Measurements from ENCODE around the gene ATXN1.
"Not testable (repeated sequence)": the region's sequence is repeated elsewhere in the genome, so short reads cannot be mapped to it uniquely, and the experiment has no call there.

The ATXN1 gene

GRCh38 chr6:16263464-16264099 is 497.7 kb downstream of the ATXN1 start:
- not testable (repeated sequence) for DNase-seq

- not testable (repeated sequence) for DNase-seq
These were observed 498.5 kb downstream of the ATXN1 start for GRCh38 chr6:16262773-16263172.

- not testable (repeated sequence) for DNase-seq
These were observed 500.7 kb downstream of the ATXN1 start for GRCh38 chr6:16260602-16261001.

GRCh38 chr6:16259604-16260003 is 501.7 kb downstream of the ATXN1 start:
- not testable (repeated sequence) for DNase-seq

- DNase-seq, result no peak
These were observed 502.6 kb downstream of the ATXN1 start for GRCh38 chr6:16258709-16259075.

GRCh38 chr6:16257999-16258708 is 503.1 kb downstream of the ATXN1 start:
- DNase-seq, result no peak

- no peak for DNase-seq
These were observed 504.5 kb downstream of the ATXN1 start for GRCh38 chr6:16256781-16257180.

GRCh38 chr6:16254535-16254934 is 506.7 kb downstream of the ATXN1 start:
- DNase-seq, result no peak

- no peak for DNase-seq
These were observed 507.7 kb downstream of the ATXN1 start for GRCh38 chr6:16253399-16254144.

GRCh38 chr6:16252686-16253299 is 508.5 kb downstream of the ATXN1 start:
- no peak for DNase-seq

GRCh38 chr6:16251706-16252105 is 509.6 kb downstream of the ATXN1 start:
- DNase-seq, result no peak

- no peak for DNase-seq
These were observed 511.3 kb downstream of the ATXN1 start for GRCh38 chr6:16249971-16250370.

All from SHP77 (cell line).